IMR-90 (cell line): ENCODE data around the gene PTGDR2. TPM values are rescaled to one million over a fixed set of nuclear protein-coding genes. Genes with fewer than 3 reads are reported as not detected.

ENCODE experiments used
- ATAC-seq: fragments of 200-7000 bp; cut with Tn5 transposase; 2 replicates; pipeline ENCODE4 v1.9.1; 2020; ENCODE audit warnings: low read depth, mild to moderate bottlenecking, moderate library complexity
- BruUV-seq: library from RNA; stranded (reverse); fragments of 400-500 nt; replicated peaks from 2 replicates; lab custom pipeline; 2021; lab: Mats Ljungman, UMichigan
- CTCF ChIA-PET: fragments of 300-600 bp; formaldehyde crosslinking; extraction: SDS; loops from one replicate; lab custom pipeline; 2021; ENCODE audit warnings: antibody characterized with exemption; lab: Yijun Ruan, JAX
- POLR2A ChIA-PET: fragments of 300-600 bp; sonication (Branson Sonifier 250); formaldehyde crosslinking; loops from one replicate; lab custom pipeline; 2022; ENCODE audit warnings: antibody characterized with exemption; ENCODE audit not compliant: unreplicated experiment; lab: Charles Lee
- DNase-seq: peaks from one replicate; pipeline ENCODE4 v3.0.0; 2013
- H2AFZ ChIP-seq: replicated peaks from 2 replicates; pipeline ENCODE3; 2013; ENCODE audit warnings: low read length, mild to moderate bottlenecking; ENCODE audit not compliant: poor library complexity
- H2AK5ac ChIP-seq: 2 replicates; pipeline ENCODE4 v1.6.1; 2013; ENCODE audit warnings: low read depth, low read length, inconsistent platforms
- H2AK9ac ChIP-seq: replicated peaks from 2 replicates; pipeline ENCODE3; 2013; ENCODE audit warnings: mild to moderate bottlenecking, low read depth, low read length, moderate library complexity; ENCODE audit not compliant: poor library complexity
- H2BK120ac ChIP-seq: 2 replicates; pipeline ENCODE4 v1.6.1; 2013; ENCODE audit warnings: low read depth, low read length, inconsistent platforms
- H2BK15ac ChIP-seq: 3 replicates; pipeline ENCODE4 v1.6.1; 2013; ENCODE audit warnings: low read depth, low read length, inconsistent platforms
- H2BK20ac ChIP-seq: 2 replicates; pipeline ENCODE4 v1.6.1; 2013; ENCODE audit warnings: low read depth, mild to moderate bottlenecking, inconsistent platforms, low read length, moderate library complexity
- H2BK5ac ChIP-seq: 2 replicates; pipeline ENCODE4 v1.6.1; 2013; ENCODE audit warnings: mild to moderate bottlenecking, low read depth, low read length, inconsistent platforms; ENCODE audit not compliant: poor library complexity, severe bottlenecking
- H3K14ac ChIP-seq: replicated peaks from 2 replicates; pipeline ENCODE4 v1.6.1; 2013; ENCODE audit warnings: low read depth, low read length, inconsistent platforms
- H3K18ac ChIP-seq: 2 replicates; pipeline ENCODE4 v1.6.1; 2013; ENCODE audit warnings: low read depth, low read length, control low read depth
- H3K23ac ChIP-seq: 2 replicates; pipeline ENCODE4 v1.6.1; 2013; ENCODE audit warnings: low read depth, low read length, inconsistent platforms
- H3K27ac ChIP-seq: 2 replicates; pipeline ENCODE4 v1.5.1; 2013; ENCODE audit warnings: mild to moderate bottlenecking, control low read depth, low read length; ENCODE audit not compliant: insufficient read depth
- H3K27me3 ChIP-seq: 2 replicates; pipeline ENCODE4 v1.6.1; 2013; ENCODE audit warnings: low read length; ENCODE audit not compliant: control insufficient read depth, insufficient read depth
- H3K36me3 ChIP-seq: 2 replicates; pipeline ENCODE4 v1.6.1; 2013; ENCODE audit warnings: low read length, mixed read lengths; ENCODE audit not compliant: control insufficient read depth, insufficient read depth
- H3K4ac ChIP-seq: 2 replicates; pipeline ENCODE4 v1.6.1; 2013; ENCODE audit warnings: low read depth, low read length, inconsistent platforms
- H3K4me1 ChIP-seq: 2 replicates; pipeline ENCODE4 v1.6.1; 2013; ENCODE audit warnings: low read length, mixed read lengths; ENCODE audit not compliant: control insufficient read depth, insufficient read depth
- H3K4me2 ChIP-seq: 2 replicates; pipeline ENCODE4 v1.6.1; 2013; ENCODE audit warnings: low read depth, mild to moderate bottlenecking, control low read depth, low read length, moderate library complexity
- H3K4me3 ChIP-seq: 2 replicates; pipeline ENCODE4 v1.5.1; 2013; ENCODE audit warnings: low read depth, mild to moderate bottlenecking, control low read depth, low read length, moderate library complexity; ENCODE audit not compliant: insufficient read depth
- H3K56ac ChIP-seq: 2 replicates; pipeline ENCODE4 v1.6.1; 2013; ENCODE audit warnings: low read length, inconsistent platforms; ENCODE audit not compliant: insufficient read depth; ENCODE audit errors: extremely low read depth
- H3K79me1 ChIP-seq, 2 experiments: 2 replicates each; pipeline ENCODE4 v1.6.1; 2013; ENCODE audit warnings: low read length in 2 of 2, inconsistent platforms in 1 of 2, low read depth in 1 of 2
- H3K9ac ChIP-seq: 2 replicates; pipeline ENCODE4 v1.6.1; 2013; ENCODE audit warnings: low read depth, low read length, control low read depth
- H3K9me1 ChIP-seq: 2 replicates; pipeline ENCODE4 v1.6.1; 2013; ENCODE audit warnings: low read length, inconsistent platforms; ENCODE audit not compliant: insufficient read depth
- H3K9me3 ChIP-seq: 2 replicates; pipeline ENCODE4 v1.6.1; 2013; ENCODE audit warnings: low read length; ENCODE audit not compliant: control insufficient read depth, insufficient read depth
- H4K20me1 ChIP-seq: 2 replicates; pipeline ENCODE4 v1.6.1; 2013; ENCODE audit warnings: low read length, inconsistent platforms; ENCODE audit not compliant: insufficient read depth
- H4K5ac ChIP-seq: 2 replicates; pipeline ENCODE4 v1.6.1; 2013; ENCODE audit warnings: mild to moderate bottlenecking, low read depth, low read length, control low read depth
- H4K8ac ChIP-seq, 2 experiments: 2 replicates each; pipeline ENCODE4 v1.6.1; 2013; ENCODE audit warnings: low read depth in 2 of 2, low read length in 2 of 2, control low read depth in 1 of 2, inconsistent platforms in 1 of 2
- H4K91ac ChIP-seq: 2 replicates; pipeline ENCODE4 v1.6.1; 2013; ENCODE audit warnings: low read depth, low read length, inconsistent platforms; ENCODE audit not compliant: insufficient read depth
- ELK1 ChIP-seq: fragments of 150-350 bp; IDR thresholded peaks from 2 replicates; pipeline ENCODE4 v1.6.1; 2016; ENCODE audit warnings: low read depth, mild to moderate bottlenecking, low read length, moderate library complexity, borderline replicate concordance
- WGBS, 2 experiments: methylation state at CpG; one replicate each; pipeline versions ENCODE4 v1.1.5 to v1.1.7; 2013; ENCODE audit warnings: missing lambda C conversion rate in 2 of 2; ENCODE audit not compliant: insufficient read length in 1 of 2; ENCODE audit errors: extremely low coverage in 2 of 2; 5-methylcytosine and 5-hydroxymethylcytosine counted together
- dilution Hi-C: fragments of 300-500 bp; cut with HindIII; formaldehyde crosslinking; loops from one replicate; pipeline ENCODE4 v1.14.3; 2018; ENCODE audit warnings: low sequenced_read_pairs; ENCODE audit not compliant: unreplicated experiment
- in situ Hi-C: fragments of 300-500 bp; cut with MboI; formaldehyde crosslinking; loops from 3 replicates; pipeline ENCODE4 v1.14.3; 2019; ENCODE audit warnings: low sequenced_read_pairs, inconsistent platforms, mixed read lengths
- intact Hi-C: fragments of 100-400 bp; cut with micrococcal nuclease; formaldehyde crosslinking; loops from 2 replicates; pipeline ENCODE4 v1.10.0; 2022
- polyA plus RNA-seq, 3 experiments: library from polyadenylated mRNA; depleted of rRNA; stranded (reverse); fragments of >200 nt; gene quantifications; 2 replicates each; pipeline ENCODE4 v1.2.3, GENCODE V29; 2012; ENCODE audit warnings: low replicate concordance in 1 of 3
- total RNA-seq: library from RNA; depleted of rRNA; stranded (reverse); fragments of >200 nt; gene quantifications from 2 replicates; pipeline ENCODE4 v1.2.3, GENCODE V29; 2012

Gene PTGDR2
- total and polyA plus RNA-seq, 2 of the 4 experiments (the other 2 are of a cell fraction): under 0.01 to 0.12 TPM

GRCh38 chr11:60851327-60852104, 4.2 kb downstream of the PTGDR2 start:
- no peak overlapping the region for H2BK120ac ChIP-seq

More at GRCh38 chr11:60851327-60852104, 4.2 kb downstream of the PTGDR2 start:
- Histone ChIP-seq H3K9me1 (no peaks in the 10 kb centered on the region), H3K4ac (no peak overlapping the region), H3K14ac (no peak overlapping the region), H3K4me1 (peaks cover 2% of the 10 kb centered on the region; the same call in 1 of the 2 replicates), H3K4me2 (no peak overlapping the region), H3K9ac (no peak overlapping the region), H2AK5ac (no peak overlapping the region), H3K23ac (no peak overlapping the region), H2BK5ac (no peak overlapping the region), H4K91ac (no peak overlapping the region), H2BK15ac (no peak overlapping the region), H4K5ac (no peak overlapping the region), H4K20me1 (no peaks in the 10 kb centered on the region), H2BK20ac (no peak overlapping the region), H2AK9ac (no peak overlapping the region), H3K4me3 (no peak overlapping the region), H3K9me3 (no peaks in the 10 kb centered on the region), H3K27ac (no peak overlapping the region), H2AFZ (no peak overlapping the region), H3K56ac (no peak overlapping the region), H4K8ac (no peak overlapping the region), H3K27me3 (no peaks in the 10 kb centered on the region), H3K36me3 (peaks cover 32% of the 10 kb centered on the region), H3K79me1 (peaks cover 0 to 5% of the 10 kb centered on the region in 2 experiments; a peak in 1 of 4 replicates), H3K18ac (no peak overlapping the region)
- in situ Hi-C loops: no loop called here
- WGBS, 2 experiments: 82% methylated on average over 4 of the region's 17 CpGs; no CpG with 5 or more reads in 1 of the 2 experiments
- BruUV-seq: no TSS peak
- no peak for TF ChIP-seq ELK1
- no peak for ATAC-seq
- DNase-seq: no peak
- intact Hi-C loops: no loop called here
- CTCF ChIA-PET: no interaction called here
- dilution Hi-C loops: no loop called here
- POLR2A ChIA-PET: no interaction called here
